IMR-90 (cell line): ENCODE data around the gene GLCE. TPM values are rescaled to one million over a fixed set of nuclear protein-coding genes. Genes with fewer than 3 reads are reported as not detected.

Source experiments
- ATAC-seq: fragments of 200-7000 bp; cut with Tn5 transposase; 2 replicates; pipeline ENCODE4 v1.9.1; 2020; ENCODE audit warnings: low read depth, mild to moderate bottlenecking, moderate library complexity
- BruUV-seq: library from RNA; stranded (reverse); fragments of 400-500 nt; replicated peaks from 2 replicates; lab custom pipeline; 2021; lab: Mats Ljungman, UMichigan
- CTCF ChIA-PET: fragments of 300-600 bp; formaldehyde crosslinking; extraction: SDS; loops from one replicate; lab custom pipeline; 2021; ENCODE audit warnings: antibody characterized with exemption; lab: Yijun Ruan, JAX
- POLR2A ChIA-PET: fragments of 300-600 bp; sonication (Branson Sonifier 250); formaldehyde crosslinking; loops from one replicate; lab custom pipeline; 2022; ENCODE audit warnings: antibody characterized with exemption; ENCODE audit not compliant: unreplicated experiment; lab: Charles Lee
- DNase-seq: peaks from one replicate; pipeline ENCODE4 v3.0.0; 2013
- H2AFZ ChIP-seq: replicated peaks from 2 replicates; pipeline ENCODE3; 2013; ENCODE audit warnings: low read length, mild to moderate bottlenecking; ENCODE audit not compliant: poor library complexity
- H2AK5ac ChIP-seq: 2 replicates; pipeline ENCODE4 v1.6.1; 2013; ENCODE audit warnings: low read depth, low read length, inconsistent platforms
- H2AK9ac ChIP-seq: replicated peaks from 2 replicates; pipeline ENCODE3; 2013; ENCODE audit warnings: mild to moderate bottlenecking, low read depth, low read length, moderate library complexity; ENCODE audit not compliant: poor library complexity
- H2BK120ac ChIP-seq: 2 replicates; pipeline ENCODE4 v1.6.1; 2013; ENCODE audit warnings: low read depth, low read length, inconsistent platforms
- H2BK15ac ChIP-seq: 3 replicates; pipeline ENCODE4 v1.6.1; 2013; ENCODE audit warnings: low read depth, low read length, inconsistent platforms
- H2BK20ac ChIP-seq: 2 replicates; pipeline ENCODE4 v1.6.1; 2013; ENCODE audit warnings: low read depth, mild to moderate bottlenecking, inconsistent platforms, low read length, moderate library complexity
- H2BK5ac ChIP-seq: 2 replicates; pipeline ENCODE4 v1.6.1; 2013; ENCODE audit warnings: mild to moderate bottlenecking, low read depth, low read length, inconsistent platforms; ENCODE audit not compliant: poor library complexity, severe bottlenecking
- H3K14ac ChIP-seq: replicated peaks from 2 replicates; pipeline ENCODE4 v1.6.1; 2013; ENCODE audit warnings: low read depth, low read length, inconsistent platforms
- H3K18ac ChIP-seq: 2 replicates; pipeline ENCODE4 v1.6.1; 2013; ENCODE audit warnings: low read depth, low read length, control low read depth
- H3K23ac ChIP-seq: 2 replicates; pipeline ENCODE4 v1.6.1; 2013; ENCODE audit warnings: low read depth, low read length, inconsistent platforms
- H3K27ac ChIP-seq: 2 replicates; pipeline ENCODE4 v1.5.1; 2013; ENCODE audit warnings: mild to moderate bottlenecking, control low read depth, low read length; ENCODE audit not compliant: insufficient read depth
- H3K27me3 ChIP-seq: 2 replicates; pipeline ENCODE4 v1.6.1; 2013; ENCODE audit warnings: low read length; ENCODE audit not compliant: control insufficient read depth, insufficient read depth
- H3K36me3 ChIP-seq: 2 replicates; pipeline ENCODE4 v1.6.1; 2013; ENCODE audit warnings: low read length, mixed read lengths; ENCODE audit not compliant: control insufficient read depth, insufficient read depth
- H3K4ac ChIP-seq: 2 replicates; pipeline ENCODE4 v1.6.1; 2013; ENCODE audit warnings: low read depth, low read length, inconsistent platforms
- H3K4me1 ChIP-seq: 2 replicates; pipeline ENCODE4 v1.6.1; 2013; ENCODE audit warnings: low read length, mixed read lengths; ENCODE audit not compliant: control insufficient read depth, insufficient read depth
- H3K4me2 ChIP-seq: 2 replicates; pipeline ENCODE4 v1.6.1; 2013; ENCODE audit warnings: low read depth, mild to moderate bottlenecking, control low read depth, low read length, moderate library complexity
- H3K4me3 ChIP-seq: 2 replicates; pipeline ENCODE4 v1.5.1; 2013; ENCODE audit warnings: low read depth, mild to moderate bottlenecking, control low read depth, low read length, moderate library complexity; ENCODE audit not compliant: insufficient read depth
- H3K56ac ChIP-seq: 2 replicates; pipeline ENCODE4 v1.6.1; 2013; ENCODE audit warnings: low read length, inconsistent platforms; ENCODE audit not compliant: insufficient read depth; ENCODE audit errors: extremely low read depth
- H3K79me1 ChIP-seq, 2 experiments: 2 replicates each; pipeline ENCODE4 v1.6.1; 2013; ENCODE audit warnings: low read length in 2 of 2, inconsistent platforms in 1 of 2, low read depth in 1 of 2
- H3K9ac ChIP-seq: 2 replicates; pipeline ENCODE4 v1.6.1; 2013; ENCODE audit warnings: low read depth, low read length, control low read depth
- H3K9me1 ChIP-seq: 2 replicates; pipeline ENCODE4 v1.6.1; 2013; ENCODE audit warnings: low read length, inconsistent platforms; ENCODE audit not compliant: insufficient read depth
- H3K9me3 ChIP-seq: 2 replicates; pipeline ENCODE4 v1.6.1; 2013; ENCODE audit warnings: low read length; ENCODE audit not compliant: control insufficient read depth, insufficient read depth
- H4K20me1 ChIP-seq: 2 replicates; pipeline ENCODE4 v1.6.1; 2013; ENCODE audit warnings: low read length, inconsistent platforms; ENCODE audit not compliant: insufficient read depth
- H4K5ac ChIP-seq: 2 replicates; pipeline ENCODE4 v1.6.1; 2013; ENCODE audit warnings: mild to moderate bottlenecking, low read depth, low read length, control low read depth
- H4K8ac ChIP-seq, 2 experiments: 2 replicates each; pipeline ENCODE4 v1.6.1; 2013; ENCODE audit warnings: low read depth in 2 of 2, low read length in 2 of 2, control low read depth in 1 of 2, inconsistent platforms in 1 of 2
- H4K91ac ChIP-seq: 2 replicates; pipeline ENCODE4 v1.6.1; 2013; ENCODE audit warnings: low read depth, low read length, inconsistent platforms; ENCODE audit not compliant: insufficient read depth
- CEBPB ChIP-seq: IDR thresholded peaks from 2 replicates; pipeline ENCODE4 v1.6.1; 2012; ENCODE audit warnings: low read depth, low read length, improper control_type of control experiment
- CTCF ChIP-seq: conservative IDR thresholded peaks from 2 replicates; pipeline ENCODE4 v1.5.1; 2012; ENCODE audit warnings: mild to moderate bottlenecking, low read depth, low read length, improper control_type of control experiment
- MAFK ChIP-seq: IDR thresholded peaks from 2 replicates; pipeline ENCODE4 v1.6.1; 2012; ENCODE audit warnings: low read depth, low read length, improper control_type of control experiment
- MXI1 ChIP-seq: IDR thresholded peaks from 2 replicates; pipeline ENCODE4 v1.6.1; 2012; ENCODE audit warnings: low read depth, mild to moderate bottlenecking, low read length, moderate library complexity, borderline replicate concordance
- NFE2L2 ChIP-seq: fragments of 150-350 bp; IDR thresholded peaks from 2 replicates; pipeline ENCODE4 v1.6.1; 2016; ENCODE audit warnings: low read depth, mild to moderate bottlenecking, low read length
- POLR2A ChIP-seq: IDR thresholded peaks from 2 replicates; pipeline ENCODE4 v1.6.1; 2012; ENCODE audit warnings: mild to moderate bottlenecking, low read depth, low read length
- RAD21 ChIP-seq: IDR thresholded peaks from 2 replicates; pipeline ENCODE4 v1.6.1; 2012; ENCODE audit warnings: low read length, improper control_type of control experiment
- RFX5 ChIP-seq: IDR thresholded peaks from 2 replicates; pipeline ENCODE4 v1.8.0; 2012; ENCODE audit warnings: low read depth, mild to moderate bottlenecking, low read length, moderate library complexity
- SMC3 ChIP-seq: fragments of 150-350 bp; IDR thresholded peaks from 2 replicates; pipeline ENCODE4 v1.6.1; 2016; ENCODE audit warnings: low read depth, mild to moderate bottlenecking, antibody characterized with exemption, low read length, moderate library complexity
- WGBS, 2 experiments: methylation state at CpG; one replicate each; pipeline versions ENCODE4 v1.1.5 to v1.1.7; 2013; ENCODE audit warnings: missing lambda C conversion rate in 2 of 2; ENCODE audit not compliant: insufficient read length in 1 of 2; ENCODE audit errors: extremely low coverage in 2 of 2; 5-methylcytosine and 5-hydroxymethylcytosine counted together
- dilution Hi-C: fragments of 300-500 bp; cut with HindIII; formaldehyde crosslinking; loops from one replicate; pipeline ENCODE4 v1.14.3; 2018; ENCODE audit warnings: low sequenced_read_pairs; ENCODE audit not compliant: unreplicated experiment
- in situ Hi-C: fragments of 300-500 bp; cut with MboI; formaldehyde crosslinking; loops from 3 replicates; pipeline ENCODE4 v1.14.3; 2019; ENCODE audit warnings: low sequenced_read_pairs, inconsistent platforms, mixed read lengths
- intact Hi-C: fragments of 100-400 bp; cut with micrococcal nuclease; formaldehyde crosslinking; loops from 2 replicates; pipeline ENCODE4 v1.10.0; 2022
- polyA plus RNA-seq, 3 experiments: library from polyadenylated mRNA; depleted of rRNA; stranded (reverse); fragments of >200 nt; gene quantifications; 2 replicates each; pipeline ENCODE4 v1.2.3, GENCODE V29; 2012; ENCODE audit warnings: low replicate concordance in 1 of 3
- total RNA-seq: library from RNA; depleted of rRNA; stranded (reverse); fragments of >200 nt; gene quantifications from 2 replicates; pipeline ENCODE4 v1.2.3, GENCODE V29; 2012

Gene GLCE
- total and polyA plus RNA-seq, 2 of the 4 experiments (the other 2 are of a cell fraction): 15.3 to 29.6 TPM

- H4K91ac ChIP-seq: no peak overlapping the region
- no peaks in the 10 kb centered on the region for H3K79me1 ChIP-seq
- no peak overlapping the region for H2BK20ac ChIP-seq
- no peak overlapping the region for H3K14ac ChIP-seq
- POLR2A ChIA-PET: no interaction called here
- TF ChIP-seq CTCF: no peak
- TF ChIP-seq POLR2A: no peak
- TF ChIP-seq MXI1: no peak
- no peak for TF ChIP-seq MAFK
- no peak for TF ChIP-seq SMC3
- TF ChIP-seq NFE2L2: no peak
- TF ChIP-seq RFX5: no peak
- TF ChIP-seq RAD21: no peak
- TF ChIP-seq CEBPB: no peak
- H4K20me1 ChIP-seq: no peaks in the 10 kb centered on the region
- no peak overlapping the region for H4K5ac ChIP-seq
- WGBS, 2 experiments: no CpG with 5 or more reads among the region's 2 CpGs
- H3K9me3 ChIP-seq: no peaks in the 10 kb centered on the region
- H4K8ac ChIP-seq: no peak overlapping the region
- intact Hi-C loops (no loop called here), dilution Hi-C loops (no loop called here), in situ Hi-C loops (no loop called here)
- H3K4ac ChIP-seq: no peak overlapping the region
- H3K23ac ChIP-seq: no peak overlapping the region
- H2BK5ac ChIP-seq: no peak overlapping the region
- peaks cover 6% of the 10 kb centered on the region for H3K9me1 ChIP-seq
- no peak overlapping the region for H2BK15ac ChIP-seq
- peaks cover 9% of the 10 kb centered on the region for H3K4me1 ChIP-seq
- no peak overlapping the region for H2AFZ ChIP-seq
- no peak overlapping the region for H3K18ac ChIP-seq
- H3K9ac ChIP-seq: no peak overlapping the region
- peaks cover 21% of the 10 kb centered on the region for H3K27me3 ChIP-seq
- H2BK120ac ChIP-seq: no peak overlapping the region
- CTCF ChIA-PET: no interaction called here
- no peaks in the 10 kb centered on the region for H3K36me3 ChIP-seq
- DNase-seq (no peak), ATAC-seq (no peak)
- H3K4me3 ChIP-seq: no peak overlapping the region
- no TSS peak for BruUV-seq
- no peak overlapping the region for H3K4me2 ChIP-seq
- H3K56ac ChIP-seq: no peak overlapping the region
- H2AK5ac ChIP-seq: no peak overlapping the region
- H3K27ac ChIP-seq: no peak overlapping the region
- H2AK9ac ChIP-seq: no peak overlapping the region
These were observed 11.3 kb upstream of the GLCE start for GRCh38 chr15:69149163-69149562.
